ENCODE results near the gene ANKS1A.

The ANKS1A gene

DNA sequence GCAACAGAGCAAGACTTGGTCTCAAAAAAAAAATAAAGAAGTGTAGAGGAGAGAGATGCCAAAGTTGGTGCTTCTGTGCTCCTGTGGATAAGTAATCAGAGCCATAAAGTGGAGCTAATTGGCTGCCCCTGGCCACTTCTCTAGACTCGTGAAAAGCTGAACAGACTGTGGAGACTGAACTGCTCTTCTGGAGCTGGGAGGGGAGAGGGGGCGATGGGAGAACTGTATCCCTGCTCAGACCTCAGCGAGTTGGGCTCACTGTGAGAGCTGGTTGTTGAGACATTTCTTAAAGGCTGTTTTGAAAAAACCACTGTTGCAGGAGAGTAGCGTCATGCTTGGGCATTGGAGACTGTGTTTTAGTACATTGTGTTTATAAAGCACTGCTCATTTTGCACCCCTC lies 126.4 kb downstream of the ANKS1A start:
- Histone ChIP-seq H3K27me3 (ENCODE audit: control insufficient read depth, insufficient read depth, low read length, poor library complexity, severe bottlenecking) (no peaks in the 10 kb centered on the region), H3K4me3 (ENCODE audit: insufficient read depth, low read depth, low read length) (no peak overlapping the region), H3K27ac (ENCODE audit: insufficient read depth, low read depth, low read length, poor library complexity, severe bottlenecking) (no peak overlapping the region), H3K36me3 (ENCODE audit: control insufficient read depth, insufficient read depth, low read length) (no peaks in the 10 kb centered on the region), H3K9me3 (ENCODE audit: control insufficient read depth, low read length) (no peaks in the 10 kb centered on the region), H3K4me1 (ENCODE audit: control insufficient read depth, insufficient read depth, low read length) (no peaks in the 10 kb centered on the region)
- WGBS, 2 experiments = 93 to 95% methylated on average over 4 of the region's 4 CpGs

- H3K27ac ChIP-seq (ENCODE audit: insufficient read depth, low read depth, low read length, poor library complexity, severe bottlenecking) = no peak overlapping the region
- WGBS, 2 experiments = 0% methylated on average over 1 of the region's 1 CpG
- no peak overlapping the region for H3K4me3 ChIP-seq (ENCODE audit: insufficient read depth, low read depth, low read length)
- H3K9me3 ChIP-seq (ENCODE audit: control insufficient read depth, low read length) = no peaks in the 10 kb centered on the region
- no peaks in the 10 kb centered on the region for H3K4me1 ChIP-seq (ENCODE audit: control insufficient read depth, insufficient read depth, low read length)
- no peaks in the 10 kb centered on the region for H3K27me3 ChIP-seq (ENCODE audit: control insufficient read depth, insufficient read depth, low read length, poor library complexity, severe bottlenecking)
- H3K36me3 ChIP-seq (ENCODE audit: control insufficient read depth, insufficient read depth, low read length) = no peaks in the 10 kb centered on the region
Observed at GRCh38 chr6:35015996-35016395, 126.9 kb downstream of the ANKS1A start.

GRCh38 chr6:35016502-35017321 lies 127.7 kb downstream of the ANKS1A start:
- WGBS, 2 experiments = 83 to 90% methylated on average over 11 of the region's 11 CpGs
- H3K4me1 ChIP-seq (ENCODE audit: control insufficient read depth, insufficient read depth, low read length) = no peaks in the 10 kb centered on the region
- no peaks in the 10 kb centered on the region for H3K9me3 ChIP-seq (ENCODE audit: control insufficient read depth, low read length)
- no peak overlapping the region for H3K27ac ChIP-seq (ENCODE audit: insufficient read depth, low read depth, low read length, poor library complexity, severe bottlenecking)
- no peaks in the 10 kb centered on the region for H3K36me3 ChIP-seq (ENCODE audit: control insufficient read depth, insufficient read depth, low read length)
- no peak overlapping the region for H3K4me3 ChIP-seq (ENCODE audit: insufficient read depth, low read depth, low read length)
- no peaks in the 10 kb centered on the region for H3K27me3 ChIP-seq (ENCODE audit: control insufficient read depth, insufficient read depth, low read length, poor library complexity, severe bottlenecking)

GRCh38 chr6:35017411-35018181 lies 128.5 kb downstream of the ANKS1A start:
- WGBS, 2 experiments = 94% methylated on average over 28 of the region's 28 CpGs
- H3K9me3 ChIP-seq (ENCODE audit: control insufficient read depth, low read length) = no peaks in the 10 kb centered on the region
- no peaks in the 10 kb centered on the region for H3K27me3 ChIP-seq (ENCODE audit: control insufficient read depth, insufficient read depth, low read length, poor library complexity, severe bottlenecking)
- H3K27ac ChIP-seq (ENCODE audit: insufficient read depth, low read depth, low read length, poor library complexity, severe bottlenecking) = no peak overlapping the region
- no peaks in the 10 kb centered on the region for H3K36me3 ChIP-seq (ENCODE audit: control insufficient read depth, insufficient read depth, low read length)
- H3K4me1 ChIP-seq (ENCODE audit: control insufficient read depth, insufficient read depth, low read length) = no peaks in the 10 kb centered on the region
- no peak overlapping the region for H3K4me3 ChIP-seq (ENCODE audit: insufficient read depth, low read depth, low read length)

DNA sequence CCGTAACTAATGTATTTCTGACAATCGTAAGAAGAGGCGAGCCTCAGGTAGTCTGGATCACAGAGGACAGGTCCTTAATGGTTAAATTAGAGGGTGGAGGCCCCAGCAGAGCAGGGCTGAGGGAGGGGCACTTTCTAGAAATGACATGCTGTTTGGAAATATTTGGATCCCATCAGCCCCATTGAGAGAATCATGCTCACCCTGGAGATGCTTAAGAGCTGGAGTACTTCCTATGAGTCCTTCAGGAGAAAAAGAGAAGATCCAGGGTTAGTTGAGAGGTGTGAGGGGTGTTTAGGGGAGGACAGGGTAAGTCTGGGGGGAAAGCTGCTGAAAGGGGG lies 129.1 kb downstream of the ANKS1A start:
- H3K27ac ChIP-seq (ENCODE audit: insufficient read depth, low read depth, low read length, poor library complexity, severe bottlenecking) = no peak overlapping the region
- no peaks in the 10 kb centered on the region for H3K27me3 ChIP-seq (ENCODE audit: control insufficient read depth, insufficient read depth, low read length, poor library complexity, severe bottlenecking)
- no peak overlapping the region for H3K4me3 ChIP-seq (ENCODE audit: insufficient read depth, low read depth, low read length)
- whole genome bisulfite sequencing, 2 experiments = 97 to 99% methylated on average over 3 of the region's 3 CpGs
- no peaks in the 10 kb centered on the region for H3K9me3 ChIP-seq (ENCODE audit: control insufficient read depth, low read length)
- H3K36me3 ChIP-seq (ENCODE audit: control insufficient read depth, insufficient read depth, low read length) = no peaks in the 10 kb centered on the region
- peaks cover 3% of the 10 kb centered on the region for H3K4me1 ChIP-seq (ENCODE audit: control insufficient read depth, insufficient read depth, low read length)

DNA sequence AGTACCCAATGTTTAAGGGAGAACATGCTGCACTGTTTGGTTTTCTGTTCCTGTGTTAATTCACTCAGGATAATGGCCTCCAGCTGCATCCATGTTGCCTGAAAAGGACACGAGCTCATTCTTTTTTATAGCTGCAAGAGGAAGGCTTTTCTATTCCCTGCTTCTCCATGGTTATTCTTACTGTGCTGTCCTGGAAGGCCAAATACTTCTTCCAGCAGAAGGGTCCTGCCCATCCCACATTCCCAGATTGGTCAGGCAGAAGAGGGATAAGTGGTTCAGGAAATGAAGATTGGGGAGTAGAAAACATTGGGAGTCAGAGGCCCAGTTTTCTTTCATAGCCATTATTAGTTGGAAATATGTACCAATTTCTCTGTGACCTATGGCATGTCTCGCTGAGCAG lies 129.7 kb downstream of the ANKS1A start:
- H3K9me3 ChIP-seq (ENCODE audit: control insufficient read depth, low read length) = no peaks in the 10 kb centered on the region
- 89 to 94% methylated on average over 2 of the region's 2 CpGs for WGBS, 2 experiments
- no peak overlapping the region for H3K27ac ChIP-seq (ENCODE audit: insufficient read depth, low read depth, low read length, poor library complexity, severe bottlenecking)
- no peaks in the 10 kb centered on the region for H3K36me3 ChIP-seq (ENCODE audit: control insufficient read depth, insufficient read depth, low read length)
- H3K4me1 ChIP-seq (ENCODE audit: control insufficient read depth, insufficient read depth, low read length) = peaks cover 8% of the 10 kb centered on the region
- H3K4me3 ChIP-seq (ENCODE audit: insufficient read depth, low read depth, low read length) = no peak overlapping the region
- H3K27me3 ChIP-seq (ENCODE audit: control insufficient read depth, insufficient read depth, low read length, poor library complexity, severe bottlenecking) = no peaks in the 10 kb centered on the region

GRCh38 chr6:35019171-35019570 lies 130.1 kb downstream of the ANKS1A start:
- Histone ChIP-seq H3K27ac (ENCODE audit: insufficient read depth, low read depth, low read length, poor library complexity, severe bottlenecking) (no peak overlapping the region), H3K4me1 (ENCODE audit: control insufficient read depth, insufficient read depth, low read length) (peaks cover 8% of the 10 kb centered on the region), H3K27me3 (ENCODE audit: control insufficient read depth, insufficient read depth, low read length, poor library complexity, severe bottlenecking) (no peaks in the 10 kb centered on the region), H3K4me3 (ENCODE audit: insufficient read depth, low read depth, low read length) (no peak overlapping the region), H3K36me3 (ENCODE audit: control insufficient read depth, insufficient read depth, low read length) (no peaks in the 10 kb centered on the region), H3K9me3 (ENCODE audit: control insufficient read depth, low read length) (no peaks in the 10 kb centered on the region)
- WGBS, 2 experiments = 92 to 96% methylated on average over 1 of the region's 1 CpG

DNA sequence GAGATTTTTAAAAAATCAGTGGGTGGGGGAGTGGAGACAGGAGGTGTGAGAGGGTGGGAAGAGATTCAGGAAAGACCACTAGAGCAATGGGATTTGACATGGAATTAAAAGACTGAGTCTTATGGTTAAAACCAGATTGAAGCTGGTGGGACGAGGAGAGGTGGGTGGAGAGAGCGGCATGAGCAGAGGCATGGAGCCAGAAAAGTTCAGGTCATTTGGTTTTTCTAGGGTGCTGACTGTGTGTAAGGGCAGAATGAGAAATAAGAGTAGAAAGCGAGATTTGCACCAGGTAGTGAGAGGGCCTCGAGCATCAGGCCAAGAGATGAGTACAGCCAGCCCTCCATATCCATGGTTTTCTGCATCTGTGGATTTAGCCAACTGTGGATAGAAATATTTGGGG lies 130.8 kb downstream of the ANKS1A start:
- H3K4me3 ChIP-seq (ENCODE audit: insufficient read depth, low read depth, low read length) = no peak overlapping the region
- no peaks in the 10 kb centered on the region for H3K9me3 ChIP-seq (ENCODE audit: control insufficient read depth, low read length)
- H3K27ac ChIP-seq (ENCODE audit: insufficient read depth, low read depth, low read length, poor library complexity, severe bottlenecking) = no peak overlapping the region
- H3K36me3 ChIP-seq (ENCODE audit: control insufficient read depth, insufficient read depth, low read length) = no peaks in the 10 kb centered on the region
- no peaks in the 10 kb centered on the region for H3K27me3 ChIP-seq (ENCODE audit: control insufficient read depth, insufficient read depth, low read length, poor library complexity, severe bottlenecking)
- H3K4me1 ChIP-seq (ENCODE audit: control insufficient read depth, insufficient read depth, low read length) = peaks cover 8% of the 10 kb centered on the region
- 94 to 97% methylated on average over 4 of the region's 4 CpGs for WGBS, 2 experiments

GRCh38 chr6:35021004-35021403 lies 131.9 kb downstream of the ANKS1A start:
- peaks cover 8% of the 10 kb centered on the region for H3K4me1 ChIP-seq (ENCODE audit: control insufficient read depth, insufficient read depth, low read length)
- H3K4me3 ChIP-seq (ENCODE audit: insufficient read depth, low read depth, low read length) = no peak overlapping the region
- no peaks in the 10 kb centered on the region for H3K36me3 ChIP-seq (ENCODE audit: control insufficient read depth, insufficient read depth, low read length)
- WGBS, 2 experiments = 75 to 80% methylated on average over 3 of the region's 3 CpGs
- H3K27me3 ChIP-seq (ENCODE audit: control insufficient read depth, insufficient read depth, low read length, poor library complexity, severe bottlenecking) = no peaks in the 10 kb centered on the region
- H3K9me3 ChIP-seq (ENCODE audit: control insufficient read depth, low read length) = no peaks in the 10 kb centered on the region
- H3K27ac ChIP-seq (ENCODE audit: insufficient read depth, low read depth, low read length, poor library complexity, severe bottlenecking) = no peak overlapping the region

DNA sequence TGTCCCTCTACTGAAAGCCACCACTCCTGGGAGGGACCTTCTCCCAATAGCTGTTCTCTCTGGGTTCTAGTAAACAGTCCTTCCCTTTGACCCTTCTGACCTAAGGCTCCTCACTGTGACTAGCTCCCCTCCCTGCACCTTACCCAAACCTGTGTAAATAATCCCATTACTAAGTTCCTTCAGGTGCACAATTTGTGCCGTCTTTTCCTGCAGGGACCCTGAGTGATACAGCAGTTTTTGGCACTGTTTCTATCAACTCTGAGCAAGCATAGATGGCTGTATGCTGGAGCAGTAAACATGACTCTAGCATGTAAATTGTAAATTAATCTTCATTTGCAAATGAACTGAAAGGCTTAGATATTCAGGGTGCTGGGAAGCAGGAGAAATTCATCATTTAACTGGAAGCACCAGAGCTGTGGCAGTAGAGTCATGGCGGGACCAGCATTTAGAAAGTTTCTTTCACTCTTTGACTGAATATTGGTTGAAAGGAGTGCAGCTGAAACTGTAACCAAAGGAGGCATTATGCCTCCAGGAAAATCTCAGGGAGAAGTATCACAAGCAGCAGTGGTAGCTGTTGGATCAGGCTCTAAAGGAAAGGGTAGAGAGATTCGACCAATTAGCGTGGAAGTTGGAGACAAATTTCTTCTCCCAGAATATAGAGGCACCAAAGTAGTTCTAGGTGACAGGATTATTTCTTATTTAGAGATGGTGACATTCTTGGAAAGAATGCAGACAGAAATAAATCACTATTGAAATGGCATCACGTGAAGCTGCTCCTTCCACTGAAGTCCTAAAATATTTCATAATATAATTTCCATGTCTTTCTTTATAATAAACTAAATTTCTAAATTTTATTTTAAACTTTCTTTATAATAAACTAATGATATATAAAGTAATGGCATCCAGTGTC lies 134.3 kb downstream of the ANKS1A start:
- Histone ChIP-seq H3K4me1 (ENCODE audit: control insufficient read depth, insufficient read depth, low read length) (peaks cover 8% of the 10 kb centered on the region), H3K9me3 (ENCODE audit: control insufficient read depth, low read length) (no peaks in the 10 kb centered on the region), H3K27ac (ENCODE audit: insufficient read depth, low read depth, low read length, poor library complexity, severe bottlenecking) (no peak overlapping the region), H3K36me3 (ENCODE audit: control insufficient read depth, insufficient read depth, low read length) (no peaks in the 10 kb centered on the region), H3K4me3 (ENCODE audit: insufficient read depth, low read depth, low read length) (no peak overlapping the region), H3K27me3 (ENCODE audit: control insufficient read depth, insufficient read depth, low read length, poor library complexity, severe bottlenecking) (no peaks in the 10 kb centered on the region)
- 79 to 83% methylated on average over 4 to 5 of the region's 5 CpGs for WGBS, 2 experiments
